ENCODE data around the gene MAP3K20. TPM values are rescaled to one million over a fixed set of nuclear protein-coding genes. Genes with fewer than 3 reads are reported as not detected.

The MAP3K20 gene
- total and polyA plus RNA-seq, 2 experiments from 2014 or later, result 7.6 to 9.6 TPM

GRCh38 chr2:173287594-173287993 lies 211.9 kb downstream of the MAP3K20 start:
- no peaks in the 10 kb centered on the region for H3K4me1 ChIP-seq (ENCODE audit: insufficient read depth)
- DNase-seq (ENCODE audit: low spot score) (no peak), ATAC-seq (no peak)
- no peak overlapping the region for H3K4me3 Mint-ChIP-seq
- peaks cover 17% of the 10 kb centered on the region; the same call in 2 of the 3 replicates for H3K36me3 Mint-ChIP-seq (ENCODE audit: low read depth)
- no peak overlapping the region for H3K4me2 ChIP-seq
- H3K9me2 ChIP-seq (ENCODE audit: insufficient read depth), result no peaks in the 10 kb centered on the region
- peaks cover 29% of the 10 kb centered on the region for H3K9me3 Mint-ChIP-seq
- H3K27me3 ChIP-seq (ENCODE audit: insufficient read depth), result no peaks in the 10 kb centered on the region
- no peaks in the 10 kb centered on the region for H3K4me1 Mint-ChIP-seq
- no peak overlapping the region for H3K27ac Mint-ChIP-seq
- H3F3A ChIP-seq (replicated peaks; ENCODE audit: low read depth), result no peaks in the 10 kb centered on the region
- no peak overlapping the region for H2AFZ ChIP-seq
- peaks cover 3% of the 10 kb centered on the region for H3K27me3 Mint-ChIP-seq (ENCODE audit: insufficient read depth, low read depth, poor library complexity)
- no peak overlapping the region for H3K4me3 ChIP-seq
- H4K20me1 ChIP-seq (replicated peaks; ENCODE audit: insufficient read depth), result no peaks in the 10 kb centered on the region
- no peak overlapping the region for H3K27ac ChIP-seq (ENCODE audit: low read depth)
- H3K36me3 ChIP-seq (ENCODE audit: insufficient read depth), result peaks cover 10% of the 10 kb centered on the region
- TF ChIP-seq ETS1 (IDR thresholded peaks at IDR 0.05), result no peak
- TF ChIP-seq JUNB (IDR thresholded peaks at IDR 0.05; ENCODE audit: unreplicated experiment), result no peak
- TF ChIP-seq ZNF331 (CRISPR knock-in tag; IDR thresholded peaks at IDR 0.05; ENCODE audit: low read depth), result no peak
- no peak for TF ChIP-seq STAT1 (IDR thresholded peaks at IDR 0.05; ENCODE audit: unreplicated experiment)
- TF ChIP-seq CTCF (conservative IDR thresholded peaks at IDR 0.05; ENCODE audit: low read depth in 2 of 2), result no peak
- TF ChIP-seq EZH2 (IDR thresholded peaks at IDR 0.05; ENCODE audit: low read depth, unreplicated experiment), result no peak
- TF ChIP-seq POLR2AphosphoS5 (IDR thresholded peaks at IDR 0.05; ENCODE audit: low read depth), result no peak
- no peaks in the 10 kb centered on the region for H3K79me2 ChIP-seq (replicated peaks; ENCODE audit: insufficient read depth)

DNA sequence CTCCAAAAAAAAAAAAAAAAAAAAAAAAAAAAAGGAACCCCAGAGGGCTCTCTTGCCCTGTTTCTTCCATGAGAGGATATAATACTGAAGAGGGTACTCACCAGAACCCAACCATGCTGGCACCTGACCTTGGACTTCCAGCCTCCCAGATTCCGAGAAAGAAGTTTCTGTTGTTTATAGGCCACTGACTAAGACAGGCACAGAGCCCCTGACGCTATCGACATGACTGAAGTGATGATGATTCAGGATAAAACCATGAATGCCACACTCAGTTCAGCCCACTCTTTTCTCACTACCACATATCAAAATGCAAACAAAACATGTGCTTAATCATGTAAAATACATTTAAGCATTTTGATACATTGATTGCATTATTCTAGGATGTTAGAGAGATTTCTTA lies 212.9 kb downstream of the MAP3K20 start:
- no peak overlapping the region for H3K4me3 ChIP-seq
- Mint-ChIP-seq H3K4me3 (no peak overlapping the region), H3K36me3 (ENCODE audit: low read depth) (peaks cover 17% of the 10 kb centered on the region; the same call in 2 of the 3 replicates), H3K27me3 (ENCODE audit: insufficient read depth, low read depth, poor library complexity) (peaks cover 2% of the 10 kb centered on the region), H3K9me3 (peaks cover 28% of the 10 kb centered on the region), H3K4me1 (no peaks in the 10 kb centered on the region), H3K27ac (no peak overlapping the region)
- no peak overlapping the region for H3K4me2 ChIP-seq
- ATAC-seq (no peak), DNase-seq (ENCODE audit: low spot score) (no peak)
- no peak overlapping the region for H3K27ac ChIP-seq (ENCODE audit: low read depth)
- H3F3A ChIP-seq (replicated peaks; ENCODE audit: low read depth), result no peaks in the 10 kb centered on the region
- H4K20me1 ChIP-seq (replicated peaks; ENCODE audit: insufficient read depth), result no peaks in the 10 kb centered on the region
- no peaks in the 10 kb centered on the region for H3K79me2 ChIP-seq (replicated peaks; ENCODE audit: insufficient read depth)
- H2AFZ ChIP-seq, result no peak overlapping the region
- H3K9me2 ChIP-seq (ENCODE audit: insufficient read depth), result no peaks in the 10 kb centered on the region
- H3K4me1 ChIP-seq (ENCODE audit: insufficient read depth), result no peaks in the 10 kb centered on the region
- no peaks in the 10 kb centered on the region for H3K27me3 ChIP-seq (ENCODE audit: insufficient read depth)
- H3K36me3 ChIP-seq (ENCODE audit: insufficient read depth), result peaks cover 9% of the 10 kb centered on the region; the same call in 1 of the 2 replicates
- TF ChIP-seq EZH2phosphoT487 (IDR thresholded peaks at IDR 0.05; ENCODE audit: unreplicated experiment), result no peak
- no peak for TF ChIP-seq CREB1 (CRISPR knock-in tag; IDR thresholded peaks at IDR 0.05; ENCODE audit: low read depth)
- TF ChIP-seq, protein P1, sequence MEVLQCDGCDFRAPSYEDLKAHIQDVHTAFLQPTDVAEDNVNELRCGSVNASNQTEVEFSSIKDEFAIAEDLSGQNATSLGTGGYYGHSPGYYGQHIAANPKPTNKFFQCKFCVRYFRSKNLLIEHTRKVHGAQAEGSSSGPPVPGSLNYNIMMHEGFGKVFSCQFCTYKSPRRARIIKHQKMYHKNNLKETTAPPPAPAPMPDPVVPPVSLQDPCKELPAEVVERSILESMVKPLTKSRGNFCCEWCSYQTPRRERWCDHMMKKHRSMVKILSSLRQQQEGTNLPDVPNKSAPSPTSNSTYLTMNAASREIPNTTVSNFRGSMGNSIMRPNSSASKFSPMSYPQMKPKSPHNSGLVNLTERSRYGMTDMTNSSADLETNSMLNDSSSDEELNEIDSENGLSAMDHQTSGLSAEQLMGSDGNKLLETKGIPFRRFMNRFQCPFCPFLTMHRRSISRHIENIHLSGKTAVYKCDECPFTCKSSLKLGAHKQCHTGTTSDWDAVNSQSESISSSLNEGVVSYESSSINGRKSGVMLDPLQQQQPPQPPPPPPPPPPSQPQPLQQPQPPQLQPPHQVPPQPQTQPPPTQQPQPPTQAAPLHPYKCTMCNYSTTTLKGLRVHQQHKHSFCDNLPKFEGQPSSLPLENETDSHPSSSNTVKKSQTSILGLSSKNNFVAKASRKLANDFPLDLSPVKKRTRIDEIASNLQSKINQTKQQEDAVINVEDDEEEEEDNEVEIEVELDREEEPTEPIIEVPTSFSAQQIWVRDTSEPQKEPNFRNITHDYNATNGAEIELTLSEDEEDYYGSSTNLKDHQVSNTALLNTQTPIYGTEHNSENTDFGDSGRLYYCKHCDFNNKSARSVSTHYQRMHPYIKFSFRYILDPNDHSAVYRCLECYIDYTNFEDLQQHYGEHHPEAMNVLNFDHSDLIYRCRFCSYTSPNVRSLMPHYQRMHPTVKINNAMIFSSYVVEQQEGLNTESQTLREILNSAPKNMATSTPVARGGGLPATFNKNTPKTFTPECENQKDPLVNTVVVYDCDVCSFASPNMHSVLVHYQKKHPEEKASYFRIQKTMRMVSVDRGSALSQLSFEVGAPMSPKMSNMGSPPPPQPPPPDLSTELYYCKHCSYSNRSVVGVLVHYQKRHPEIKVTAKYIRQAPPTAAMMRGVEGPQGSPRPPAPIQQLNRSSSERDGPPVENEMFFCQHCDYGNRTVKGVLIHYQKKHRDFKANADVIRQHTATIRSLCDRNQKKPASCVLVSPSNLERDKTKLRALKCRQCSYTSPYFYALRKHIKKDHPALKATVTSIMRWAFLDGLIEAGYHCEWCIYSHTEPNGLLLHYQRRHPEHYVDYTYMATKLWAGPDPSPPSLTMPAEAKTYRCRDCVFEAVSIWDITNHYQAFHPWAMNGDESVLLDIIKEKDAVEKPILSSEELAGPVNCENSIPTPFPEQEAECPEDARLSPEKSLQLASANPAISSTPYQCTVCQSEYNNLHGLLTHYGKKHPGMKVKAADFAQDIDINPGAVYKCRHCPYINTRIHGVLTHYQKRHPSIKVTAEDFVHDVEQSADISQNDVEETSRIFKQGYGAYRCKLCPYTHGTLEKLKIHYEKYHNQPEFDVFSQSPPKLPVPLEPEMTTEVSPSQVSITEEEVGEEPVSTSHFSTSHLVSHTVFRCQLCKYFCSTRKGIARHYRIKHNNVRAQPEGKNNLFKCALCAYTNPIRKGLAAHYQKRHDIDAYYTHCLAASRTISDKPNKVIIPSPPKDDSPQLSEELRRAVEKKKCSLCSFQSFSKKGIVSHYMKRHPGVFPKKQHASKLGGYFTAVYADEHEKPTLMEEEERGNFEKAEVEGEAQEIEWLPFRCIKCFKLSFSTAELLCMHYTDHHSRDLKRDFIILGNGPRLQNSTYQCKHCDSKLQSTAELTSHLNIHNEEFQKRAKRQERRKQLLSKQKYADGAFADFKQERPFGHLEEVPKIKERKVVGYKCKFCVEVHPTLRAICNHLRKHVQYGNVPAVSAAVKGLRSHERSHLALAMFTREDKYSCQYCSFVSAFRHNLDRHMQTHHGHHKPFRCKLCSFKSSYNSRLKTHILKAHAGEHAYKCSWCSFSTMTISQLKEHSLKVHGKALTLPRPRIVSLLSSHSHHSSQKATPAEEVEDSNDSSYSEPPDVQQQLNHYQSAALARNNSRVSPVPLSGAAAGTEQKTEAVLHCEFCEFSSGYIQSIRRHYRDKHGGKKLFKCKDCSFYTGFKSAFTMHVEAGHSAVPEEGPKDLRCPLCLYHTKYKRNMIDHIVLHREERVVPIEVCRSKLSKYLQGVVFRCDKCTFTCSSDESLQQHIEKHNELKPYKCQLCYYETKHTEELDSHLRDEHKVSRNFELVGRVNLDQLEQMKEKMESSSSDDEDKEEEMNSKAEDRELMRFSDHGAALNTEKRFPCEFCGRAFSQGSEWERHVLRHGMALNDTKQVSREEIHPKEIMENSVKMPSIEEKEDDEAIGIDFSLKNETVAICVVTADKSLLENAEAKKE (CRISPR knock-in tag; IDR thresholded peaks at IDR 0.05), result no peak
- no peak for TF ChIP-seq NANOG (IDR thresholded peaks at IDR 0.05; ENCODE audit: borderline replicate concordance)
- no peak for TF ChIP-seq EZH2 (IDR thresholded peaks at IDR 0.05; ENCODE audit: low read depth, unreplicated experiment)
- TF ChIP-seq ZNF114 (CRISPR knock-in tag; IDR thresholded peaks at IDR 0.05), result no peak
- TF ChIP-seq STAT1 (IDR thresholded peaks at IDR 0.05; ENCODE audit: unreplicated experiment), result no peak
- no peak for TF ChIP-seq ZNF331 (CRISPR knock-in tag; IDR thresholded peaks at IDR 0.05; ENCODE audit: low read depth)
- TF ChIP-seq ETS1 (IDR thresholded peaks at IDR 0.05), result no peak
- no peak for TF ChIP-seq POLR2AphosphoS5 (IDR thresholded peaks at IDR 0.05; ENCODE audit: low read depth)
- TF ChIP-seq JUNB (IDR thresholded peaks at IDR 0.05; ENCODE audit: unreplicated experiment), result no peak
